Measurements from ENCODE around the gene TIMM9. TPM values are rescaled to one million over a fixed set of nuclear protein-coding genes. Genes with fewer than 3 reads are reported as not detected.

TIMM9 gene
- 29.1 and 35.7 TPM in 2 replicates for total RNA-seq

- no peak for TF ChIP-seq CTCF (IDR thresholded peaks at IDR 0.05)
- Mint-ChIP-seq H3K27ac (peak within 1 kb of the TSS; percentile 97), H3K9me3 (no peaks in the 10 kb centered on the region), H3K27me3 (no peaks in the 10 kb centered on the region), H3K36me3 (ENCODE audit: low read depth) (peaks cover 38% of the 10 kb centered on the region), H3K4me1 (peaks cover 46% of the 10 kb centered on the region), H3K4me3 (peak within 1 kb of the TSS; percentile 94)
- DNase-seq, result peak; percentile 85
- ChIA-PET CTCF (interaction anchor here (0.6 to 1.8 kb wide), 5 partner anchors 10 to 102 kb away, joined by 3 to 5 read pairs (median 3); no protein-coding TSS in a partner anchor), POLR2A (interaction anchor here (0.6 to 3.0 kb wide), 11 partner anchors 32 to 1821 kb away, joined by 3 to 51 read pairs (median 6); partner anchors contain the start of genes AP5M1, ARID4A, DHRS7 and EXOC5)
- ATAC-seq (ENCODE audit: low read depth), result peak; percentile 93
- intact Hi-C loops (cut with micrococcal nuclease), result loop anchor here (1.0 to 5.0 kb wide), 12 partner anchors 31 to 1665 kb away; partner anchors contain the start of genes ACTR10, ARID4A, DAAM1 and DACT1
These were observed at the start of gene TIMM9, which contains the start of gene KIAA0586 for GRCh38 chr14:58427281-58428117. TSS of gene TIMM9 (minus strand) at chr14:58427531. CDS start at chr14:58411945, 15,586 bp downstream. TSS of gene KIAA0586 (plus strand) at chr14:58427719. CDS start at chr14:58428265, 546 bp downstream.

GRCh38 chr14:58476320-58476719, 49.0 kb upstream of the TIMM9 start:
- H3K36me3 Mint-ChIP-seq (ENCODE audit: low read depth), result peaks cover 47% of the 10 kb centered on the region
- ChIA-PET CTCF (interaction anchor here (0.6 kb wide), 1 partner anchor 20 kb away, joined by 3 read pairs; no protein-coding TSS in a partner anchor), POLR2A (no interaction called here)
- H3K4me1 Mint-ChIP-seq, result peaks cover 13% of the 10 kb centered on the region
- H3K4me3 Mint-ChIP-seq, result no peak overlapping the region
- H3K9me3 Mint-ChIP-seq, result no peaks in the 10 kb centered on the region
- DNase-seq (no peak), ATAC-seq (ENCODE audit: low read depth) (no peak)
- intact Hi-C loops (cut with micrococcal nuclease), result no loop called here
- H3K27ac Mint-ChIP-seq, result no peak overlapping the region
- TF ChIP-seq CTCF (IDR thresholded peaks at IDR 0.05), result no peak
- H3K27me3 Mint-ChIP-seq, result no peaks in the 10 kb centered on the region

- Mint-ChIP-seq H3K36me3 (ENCODE audit: low read depth) (peaks cover 59% of the 10 kb centered on the region), H3K27me3 (no peaks in the 10 kb centered on the region), H3K27ac (no peak overlapping the region), H3K4me1 (no peaks in the 10 kb centered on the region), H3K9me3 (no peaks in the 10 kb centered on the region), H3K4me3 (no peak overlapping the region)
- intact Hi-C loops (cut with micrococcal nuclease), result no loop called here
- ChIA-PET CTCF (no interaction called here), POLR2A (no interaction called here)
- DNase-seq, result no peak
- no peak for TF ChIP-seq CTCF (IDR thresholded peaks at IDR 0.05)
- ATAC-seq (ENCODE audit: low read depth), result no peak
These were observed 42.0 kb upstream of the TIMM9 start for GRCh38 chr14:58469309-58469708.

GRCh38 chr14:58467575-58467974, 40.2 kb upstream of the TIMM9 start:
- no peaks in the 10 kb centered on the region for H3K9me3 Mint-ChIP-seq
- no peaks in the 10 kb centered on the region for H3K4me1 Mint-ChIP-seq
- ATAC-seq (ENCODE audit: low read depth) (no peak), DNase-seq (no peak)
- intact Hi-C loops (cut with micrococcal nuclease), result no loop called here
- TF ChIP-seq CTCF (IDR thresholded peaks at IDR 0.05), result no peak
- no peaks in the 10 kb centered on the region for H3K27me3 Mint-ChIP-seq
- no peak overlapping the region for H3K27ac Mint-ChIP-seq
- no peak overlapping the region for H3K4me3 Mint-ChIP-seq
- ChIA-PET POLR2A (no interaction called here), CTCF (no interaction called here)
- peaks cover 70% of the 10 kb centered on the region for H3K36me3 Mint-ChIP-seq (ENCODE audit: low read depth)

GRCh38 chr14:58466459-58466858, 39.1 kb upstream of the TIMM9 start:
- CTCF ChIA-PET, result no interaction called here
- Mint-ChIP-seq H3K4me3 (no peak overlapping the region), H3K27ac (no peak overlapping the region), H3K4me1 (no peaks in the 10 kb centered on the region), H3K36me3 (ENCODE audit: low read depth) (peaks cover 69% of the 10 kb centered on the region), H3K9me3 (no peaks in the 10 kb centered on the region), H3K27me3 (no peaks in the 10 kb centered on the region)
- intact Hi-C loops (cut with micrococcal nuclease), result no loop called here
- no peak for ATAC-seq (ENCODE audit: low read depth)
- DNase-seq, result no peak
- POLR2A ChIA-PET, result no interaction called here
- no peak for TF ChIP-seq CTCF (IDR thresholded peaks at IDR 0.05)
